M059J (cell line): ENCODE measurements around the gene MTMR10. TPM values are rescaled to one million over a fixed set of nuclear protein-coding genes. Genes with fewer than 3 reads are reported as not detected.

Experiments used
- DNase-seq: peaks from one replicate; pipeline ENCODE4 v3.0.0-alpha.2; 2012; ENCODE audit warnings: low read depth
- total RNA-seq: library from RNA; depleted of rRNA; stranded (reverse); fragments of >200 nt; shearing (Covaris generic); gene quantifications from 2 replicates; pipeline ENCODE4 v1.2.3, GENCODE V29; 2014

MTMR10 gene
- total RNA-seq, 1 experiment from 2014 or later, result 13.6 TPM

- DNase-seq, result peak; percentile 39
These were observed 35.0 kb downstream of the MTMR10 start for GRCh38 chr15:30956216-30957124.

- peak; percentile 14 for DNase-seq
These were observed 36.8 kb downstream of the MTMR10 start for GRCh38 chr15:30954674-30955073.

GRCh38 chr15:30953731-30954378, 37.6 kb downstream of the MTMR10 start:
- peak; percentile 89 for DNase-seq

GRCh38 chr15:30953183-30953582, 38.2 kb downstream of the MTMR10 start:
- DNase-seq, result no peak

GRCh38 chr15:30943654-30944335, 47.6 kb downstream of the MTMR10 start:
- no peak for DNase-seq

GRCh38 chr15:30941520-30941919, 49.9 kb downstream of the MTMR10 start:
- DNase-seq, result no peak

GRCh38 chr15:30940359-30940758, 51.1 kb downstream of the MTMR10 start:
- DNase-seq, result no peak

GRCh38 chr15:30939161-30939560, 52.3 kb downstream of the MTMR10 start:
- no peak for DNase-seq

GRCh38 chr15:30933293-30933692, 58.1 kb downstream of the MTMR10 start:
- no peak for DNase-seq

- no peak for DNase-seq
These were observed 61.0 kb downstream of the MTMR10 start for GRCh38 chr15:30930422-30930821.

GRCh38 chr15:30929982-30930381, 61.4 kb downstream of the MTMR10 start:
- DNase-seq, result no peak

GRCh38 chr15:30929064-30929669, 62.3 kb downstream of the MTMR10 start:
- peak; percentile 7 for DNase-seq

- peak; percentile 20 for DNase-seq
These were observed 63.4 kb downstream of the MTMR10 start for GRCh38 chr15:30928076-30928475.

- DNase-seq, result no peak
These were observed 64.2 kb downstream of the MTMR10 start for GRCh38 chr15:30927148-30927761.

GRCh38 chr15:30926161-30926560, 65.3 kb downstream of the MTMR10 start:
- no peak for DNase-seq

- DNase-seq, result no peak
These were observed 65.7 kb downstream of the MTMR10 start for GRCh38 chr15:30925686-30926085.

GRCh38 chr15:30924353-30924752, 67.1 kb downstream of the MTMR10 start:
- peak; percentile 72 for DNase-seq

GRCh38 chr15:30923429-30923828, 68.0 kb downstream of the MTMR10 start:
- DNase-seq, result no peak

GRCh38 chr15:30922480-30923311, 68.7 kb downstream of the MTMR10 start:
- peak; percentile 47 for DNase-seq

- no peak for DNase-seq
These were observed 69.5 kb downstream of the MTMR10 start for GRCh38 chr15:30921781-30922479.
